K562 (cell line): Measurements from ENCODE around the gene VSIG4. TPM values are rescaled to one million over a fixed set of nuclear protein-coding genes. Genes with fewer than 3 reads are reported as not detected.
A peak's percentile ranks its signal among the peaks of the same experiment; 100 is the strongest.

Source experiments
- CHD4 ChIP-seq: fragments of 200-600 bp; sonication (generic); IDR thresholded peaks from 3 replicates; pipeline ENCODE4 v1.6.1; 2012; ENCODE audit warnings: low read depth, mild to moderate bottlenecking, mixed read lengths, low read length, inconsistent platforms; ENCODE audit not compliant: insufficient read depth, insufficient replicate concordance, poor library complexity, severe bottlenecking
- EGR1 ChIP-seq: fragments of 450-650 bp; conservative IDR thresholded peaks from 2 replicates; pipeline ENCODE4 v1.6.1; 2017; ENCODE audit warnings: mild to moderate bottlenecking
- EP400 ChIP-seq: fragments of 450-650 bp; IDR thresholded peaks from 2 replicates; pipeline ENCODE4 v1.6.1; 2017; ENCODE audit warnings: antibody characterized with exemption, mild to moderate bottlenecking, moderate library complexity
- ETV5 ChIP-seq: sonication (generic); formaldehyde crosslinking; IDR thresholded peaks from 2 replicates; pipeline ENCODE4 v1.4.0; 2020; ENCODE audit warnings: low read depth, mild to moderate bottlenecking, missing genetic modification reagents
- HDAC3 ChIP-seq: fragments of 450-650 bp; IDR thresholded peaks from 2 replicates; pipeline ENCODE4 v1.6.1; 2018; ENCODE audit warnings: borderline replicate concordance, mild to moderate bottlenecking, moderate library complexity; ENCODE audit not compliant: partially characterized antibody
- MGA ChIP-seq: fragments of 450-650 bp; IDR thresholded peaks from 2 replicates; pipeline ENCODE4 v1.6.1; 2016; ENCODE audit warnings: mild to moderate bottlenecking, moderate library complexity
- PHF8 ChIP-seq: fragments of 200-600 bp; sonication (generic); IDR thresholded peaks from 2 replicates; pipeline ENCODE4 v1.6.1; 2012; ENCODE audit warnings: mixed run types, mild to moderate bottlenecking, inconsistent platforms, low read length, moderate library complexity, borderline replicate concordance
- POLR2A ChIP-seq: fragments of 450-650 bp; conservative IDR thresholded peaks from 2 replicates; pipeline ENCODE4 v1.6.1; 2016
- POLR2AphosphoS2 ChIP-seq: IDR thresholded peaks from 2 replicates; pipeline ENCODE4 v1.6.1; 2012; ENCODE audit warnings: low read length, improper control_type of control experiment
- POLR2H ChIP-seq: IDR thresholded peaks from 2 replicates; pipeline ENCODE4 v1.6.1; 2016; ENCODE audit warnings: missing genetic modification characterization, low read depth, mild to moderate bottlenecking, control low read depth, missing compliant biosample characterization, moderate library complexity
- RNF2 ChIP-seq: sonication (generic); IDR thresholded peaks from 2 replicates; pipeline ENCODE4 v1.6.1; 2016
- TRIM24 ChIP-seq, 2 experiments: fragments of 450-650 bp; IDR thresholded peaks; 2 replicates each; pipeline ENCODE4 v1.6.1; 2016
- ZNF75A ChIP-seq: fragments of 450-650 bp; formaldehyde crosslinking; IDR thresholded peaks from 2 replicates; pipeline ENCODE4 v1.4.0; 2020; ENCODE audit warnings: mild to moderate bottlenecking
- polyA plus RNA-seq, 8 experiments: library from polyadenylated mRNA; depleted of rRNA in 4 of 8; stranded (reverse) in 5 of 8; unstranded in 3 of 8; fragments of >200 nt; fragmentation: Nextera tagmentation in 2 of 8; fragmentation: Illumina TruSeq in 1 of 8; extraction: Ambion mirVana in 2 of 8; extraction: Trizol in 1 of 8; gene quantifications; 2 replicates each; pipeline versions ENCODE4 v1.2.1 to v1.2.3, GENCODE V29; 2011 to 2014; ENCODE audit warnings: inconsistent platforms in 1 of 8, missing spikeins in 1 of 8
- total RNA-seq, 7 experiments: library from RNA; depleted of rRNA in 6 of 7; stranded (reverse); fragments of >200 nt in 6 of 7; fragmentation: Illumina TruSeq in 2 of 7; extraction: Trizol in 2 of 7; gene quantifications; 2 replicates each; pipeline versions ENCODE4 v1.2.1 to v1.2.3, GENCODE V29; 2011 to 2021; ENCODE audit warnings: low replicate concordance in 1 of 7
- TF ChIP-seq, protein P1 (sequence below): fragments of 250-450 bp; sonication (Bioruptor Pico); IDR thresholded peaks from 2 replicates; pipeline ENCODE4 v1.9.0; 2021; ENCODE audit warnings: mild to moderate bottlenecking, inconsistent platforms

The VSIG4 gene
- total and polyA plus RNA-seq, 9 of the 15 experiments (the other 6 are each of a cell fraction or from before 2014, with no cell fraction given): 0.22 to 1.6 (median 0.46) TPM; not detected in 1

DNA sequence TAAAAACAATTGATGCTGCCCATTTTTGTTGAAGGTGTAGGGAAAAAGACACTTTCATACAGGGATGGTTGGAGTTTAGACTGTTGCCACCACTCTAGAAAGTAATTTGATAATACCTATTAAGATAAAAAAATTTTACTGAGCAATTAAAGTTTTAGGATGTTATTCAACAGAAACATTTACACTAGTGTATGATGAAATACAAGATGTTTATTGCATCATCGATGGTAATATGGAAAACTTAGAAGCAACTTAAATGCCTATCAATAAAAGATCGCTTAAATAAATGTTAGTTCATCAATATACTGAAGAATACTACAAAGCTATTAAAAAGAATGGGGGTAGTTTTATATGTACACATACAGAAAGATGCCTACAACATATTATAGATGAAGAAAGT, 9.2 kb upstream of the VSIG4 start (continued):
- TF ChIP-seq MGA (no peak), POLR2AphosphoS2 (no peak), ZNF75A (CRISPR knock-in tag) (no peak), PHF8 (no peak), HDAC3 (no peak), POLR2H (peak; percentile 50), EGR1 (no peak), POLR2A (no peak), EP400 (peak; percentile 31; the same call in 1 of the 2 replicates), TRIM24 (IDR thresholded peaks at IDR 0.05) (peak; percentile 78; a peak in 2 of 4 replicates), ETV5 (CRISPR knock-in tag) (no peak), CHD4 (no peak), RNF2 (no peak)
- TF ChIP-seq, protein P1, sequence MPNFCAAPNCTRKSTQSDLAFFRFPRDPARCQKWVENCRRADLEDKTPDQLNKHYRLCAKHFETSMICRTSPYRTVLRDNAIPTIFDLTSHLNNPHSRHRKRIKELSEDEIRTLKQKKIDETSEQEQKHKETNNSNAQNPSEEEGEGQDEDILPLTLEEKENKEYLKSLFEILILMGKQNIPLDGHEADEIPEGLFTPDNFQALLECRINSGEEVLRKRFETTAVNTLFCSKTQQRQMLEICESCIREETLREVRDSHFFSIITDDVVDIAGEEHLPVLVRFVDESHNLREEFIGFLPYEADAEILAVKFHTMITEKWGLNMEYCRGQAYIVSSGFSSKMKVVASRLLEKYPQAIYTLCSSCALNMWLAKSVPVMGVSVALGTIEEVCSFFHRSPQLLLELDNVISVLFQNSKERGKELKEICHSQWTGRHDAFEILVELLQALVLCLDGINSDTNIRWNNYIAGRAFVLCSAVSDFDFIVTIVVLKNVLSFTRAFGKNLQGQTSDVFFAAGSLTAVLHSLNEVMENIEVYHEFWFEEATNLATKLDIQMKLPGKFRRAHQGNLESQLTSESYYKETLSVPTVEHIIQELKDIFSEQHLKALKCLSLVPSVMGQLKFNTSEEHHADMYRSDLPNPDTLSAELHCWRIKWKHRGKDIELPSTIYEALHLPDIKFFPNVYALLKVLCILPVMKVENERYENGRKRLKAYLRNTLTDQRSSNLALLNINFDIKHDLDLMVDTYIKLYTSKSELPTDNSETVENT (CRISPR knock-in tag): no peak
